Skeletal muscle cell (primary cell): ENCODE measurements around the gene POLQ.
"Not testable (repeated sequence)": the region's sequence is repeated elsewhere in the genome, so short reads cannot be mapped to it uniquely, and the experiment has no call there.

ENCODE experiments used
- DNase-seq: peaks from one replicate; pipeline ENCODE4 v3.0.0-alpha.2; 2010; ENCODE audit warnings: low read depth
- H3K4me3 ChIP-seq: 2 replicates; pipeline ENCODE4 v1.5.1; 2011; ENCODE audit warnings: low read depth, mild to moderate bottlenecking, control low read depth, low read length, moderate library complexity

Gene POLQ

GRCh38 chr3:121436641-121437040, 109.1 kb downstream of the POLQ start:
- no peak overlapping the region for H3K4me3 ChIP-seq
- DNase-seq = no peak

DNA sequence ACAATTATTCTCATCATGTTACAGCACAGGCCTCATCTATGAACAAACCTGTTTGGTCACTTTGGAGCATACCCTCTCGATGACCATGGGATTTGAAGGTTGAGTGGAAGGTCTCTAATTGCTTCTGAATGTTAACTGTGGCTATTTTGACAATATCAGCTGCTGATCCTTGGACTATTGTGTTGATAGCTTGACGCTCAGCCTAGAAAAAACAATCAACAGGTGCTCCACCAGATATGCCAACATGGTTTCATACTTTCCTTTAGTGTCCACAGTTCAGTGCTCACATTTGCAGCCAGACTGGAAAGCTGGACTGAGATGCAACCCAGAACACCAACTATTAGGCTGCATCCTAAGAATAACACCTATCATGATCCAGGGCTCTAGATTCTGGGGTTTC, 109.7 kb downstream of the POLQ start:
- H3K4me3 ChIP-seq = no peak overlapping the region
- DNase-seq = no peak

GRCh38 chr3:121431726-121432517, 113.9 kb downstream of the POLQ start:
- H3K4me3 ChIP-seq = peak overlapping the region; percentile 17
- DNase-seq = peak; percentile 23

- no peak overlapping the region for H3K4me3 ChIP-seq
- no peak for DNase-seq
Measured at GRCh38 chr3:121430664-121431215, 115.0 kb downstream of the POLQ start.

GRCh38 chr3:121424549-121424948, 121.2 kb downstream of the POLQ start:
- no peak overlapping the region for H3K4me3 ChIP-seq
- no peak for DNase-seq

GRCh38 chr3:121418182-121418581, 127.6 kb downstream of the POLQ start:
- DNase-seq = no peak

DNA sequence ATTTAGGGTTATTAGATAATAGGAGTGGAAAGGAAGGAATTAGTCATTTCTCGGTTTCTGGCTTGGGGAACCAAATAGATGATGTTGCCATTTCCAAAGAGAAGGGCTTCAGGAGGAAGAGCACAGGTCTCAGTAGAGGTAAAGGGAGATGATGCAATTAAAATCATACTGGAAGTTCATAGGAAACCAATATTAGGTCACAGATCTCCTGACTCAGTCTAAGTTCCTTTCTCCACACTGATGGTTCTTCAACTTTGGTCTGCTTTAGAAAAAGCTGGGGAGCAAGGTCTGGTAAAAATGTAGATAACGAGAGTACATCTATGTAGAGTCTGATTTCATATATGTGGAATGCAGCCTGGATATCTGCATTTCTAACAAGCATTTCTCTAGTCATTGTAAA, 130.9 kb downstream of the POLQ start:
- no peak for DNase-seq
- no peak overlapping the region for H3K4me3 ChIP-seq

More at GRCh38 chr3:121418182-121418581, 127.6 kb downstream of the POLQ start:
- no peak overlapping the region for H3K4me3 ChIP-seq

DNA sequence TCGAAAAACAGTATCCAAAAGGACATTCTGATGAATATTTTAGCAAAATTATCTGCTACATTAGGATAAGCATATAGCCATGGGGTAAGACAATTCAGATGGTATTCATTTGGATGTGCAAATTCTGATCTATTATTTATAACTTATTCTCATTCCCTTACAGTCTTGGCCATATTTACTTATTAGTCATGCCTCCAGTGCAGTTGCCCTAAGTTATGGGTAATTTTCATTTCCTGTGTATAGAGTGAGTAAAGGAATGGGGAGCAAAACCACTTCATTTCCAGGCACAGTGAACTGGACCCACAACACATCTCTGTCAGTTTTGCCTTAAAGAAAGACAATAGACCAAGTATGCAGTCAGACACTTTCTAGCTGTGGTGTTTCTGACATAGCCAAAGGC, 134.3 kb downstream of the POLQ start:
- DNase-seq = no peak

GRCh38 chr3:121405631-121406030, 140.2 kb downstream of the POLQ start:
- DNase-seq = no peak

More for the DNA sequence above, 134.3 kb downstream of the POLQ start:
- no peak overlapping the region for H3K4me3 ChIP-seq

DNA sequence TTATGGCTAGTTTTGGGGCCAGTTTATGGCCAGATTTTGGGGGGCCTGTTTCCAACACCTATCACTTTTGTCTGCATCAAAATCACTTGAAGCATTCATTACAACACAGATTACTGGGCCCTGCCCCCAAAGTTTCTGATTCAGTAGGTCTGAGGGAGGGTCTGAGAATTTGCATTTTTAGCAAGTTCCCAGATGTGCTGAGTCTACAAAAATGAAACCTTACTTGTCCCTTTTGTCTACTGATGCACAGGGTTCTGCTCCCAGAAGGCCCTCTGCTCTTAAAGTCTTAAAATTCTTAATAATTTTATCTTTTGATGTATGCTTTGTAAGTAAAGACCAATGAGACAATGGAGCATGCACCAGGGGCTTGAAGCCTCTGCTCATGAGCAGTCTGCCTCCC, 146.0 kb downstream of the POLQ start:
- H3K4me3 ChIP-seq = no peak overlapping the region
- no peak for DNase-seq

More at GRCh38 chr3:121405631-121406030, 140.2 kb downstream of the POLQ start:
- no peak overlapping the region for H3K4me3 ChIP-seq

DNA sequence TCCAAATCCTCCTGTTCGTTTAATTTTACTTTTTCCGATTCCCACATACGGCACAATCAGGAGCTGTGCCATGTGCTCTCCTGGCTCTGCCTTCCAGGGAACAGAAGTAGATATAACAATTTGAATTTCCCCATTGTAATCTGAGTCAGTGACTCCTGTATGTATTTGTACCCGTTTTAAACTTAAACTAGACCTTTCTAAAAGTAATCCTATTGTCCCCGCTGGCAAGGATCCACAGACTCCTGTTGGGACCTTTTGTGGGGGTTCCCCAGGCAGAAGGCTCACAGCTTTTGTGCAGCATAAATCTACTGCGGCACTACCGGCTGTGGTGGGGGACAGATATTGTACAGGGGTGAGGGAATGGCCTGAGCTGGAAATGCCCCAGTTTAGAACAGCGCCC, 147.7 kb downstream of the POLQ start:
- not testable (repeated sequence) for H3K4me3 ChIP-seq, DNase-seq

GRCh38 chr3:121395967-121396366, 149.8 kb downstream of the POLQ start:
- not testable (repeated sequence) for DNase-seq

DNA sequence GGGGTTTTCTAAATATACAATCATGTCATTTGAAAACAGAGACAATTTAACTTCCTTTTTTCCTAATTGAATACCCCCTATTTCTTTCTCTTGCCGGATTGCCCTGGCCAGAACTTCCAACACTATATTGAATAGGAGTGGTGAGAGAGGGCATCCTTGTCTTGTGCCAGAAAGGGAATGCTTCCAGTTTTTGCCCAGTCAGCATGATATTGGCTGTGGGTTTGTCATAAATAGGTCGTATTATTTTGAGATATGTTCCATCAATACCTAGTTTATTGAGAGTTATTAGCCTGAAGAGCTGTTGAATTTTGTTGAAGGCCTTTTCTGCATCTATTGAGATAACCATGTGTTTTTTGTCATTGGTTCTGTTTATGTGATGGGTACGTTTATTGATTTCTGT, 157.5 kb downstream of the POLQ start:
- not testable (repeated sequence) for DNase-seq, H3K4me3 ChIP-seq

More at GRCh38 chr3:121395967-121396366, 149.8 kb downstream of the POLQ start:
- H3K4me3 ChIP-seq = not testable (repeated sequence)
